Bone marrow (tissue), 2 donors: ENCODE measurements around the gene NHEJ1.

ENCODE experiments used
- DNase-seq, 2 donors: peaks; one replicate each; lab custom pipeline; 2025; lab: John Stamatoyannopoulos, UW

Gene NHEJ1

DNA sequence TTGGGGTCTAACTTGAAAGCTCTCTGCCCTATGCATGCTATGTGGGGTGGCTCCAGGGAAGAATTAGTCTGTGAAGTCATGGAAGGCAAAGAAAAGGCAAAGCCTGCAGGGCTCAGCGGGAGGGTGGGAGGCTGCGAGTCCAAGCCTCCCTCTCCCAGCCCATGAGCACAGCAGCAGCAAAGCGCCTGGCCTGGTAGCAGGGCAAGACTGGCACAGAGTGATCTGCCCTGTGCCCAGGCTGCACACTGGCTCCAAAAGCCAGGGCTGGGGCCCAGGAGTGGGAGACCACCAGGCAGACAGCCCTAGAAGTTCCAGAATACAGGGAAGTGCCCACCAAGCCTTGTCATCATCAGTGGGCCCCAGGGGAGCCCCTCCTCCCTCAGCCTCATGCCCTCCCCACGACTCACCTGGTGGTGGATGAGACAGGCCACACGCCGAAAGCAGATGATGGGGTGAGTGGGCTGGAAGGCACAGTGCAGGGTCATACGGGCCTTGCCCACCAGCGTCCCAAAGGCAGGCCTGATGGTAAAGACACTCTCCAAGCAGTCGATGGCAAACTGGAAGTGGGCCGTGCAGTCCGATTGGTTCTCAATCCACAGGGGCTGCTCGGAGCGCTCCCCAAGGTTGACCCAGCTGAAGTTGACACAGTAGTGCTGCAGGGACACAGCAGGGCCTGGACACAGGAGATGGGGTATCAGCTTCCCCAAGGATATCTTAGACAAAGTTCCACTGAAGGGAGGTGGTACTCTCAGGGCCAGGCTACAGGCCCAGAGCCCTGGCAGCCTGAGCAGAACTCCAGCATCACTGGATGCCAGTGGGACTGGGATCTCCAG, 131.4 kb downstream of the NHEJ1 start:
- no peak for DNase-seq

DNA sequence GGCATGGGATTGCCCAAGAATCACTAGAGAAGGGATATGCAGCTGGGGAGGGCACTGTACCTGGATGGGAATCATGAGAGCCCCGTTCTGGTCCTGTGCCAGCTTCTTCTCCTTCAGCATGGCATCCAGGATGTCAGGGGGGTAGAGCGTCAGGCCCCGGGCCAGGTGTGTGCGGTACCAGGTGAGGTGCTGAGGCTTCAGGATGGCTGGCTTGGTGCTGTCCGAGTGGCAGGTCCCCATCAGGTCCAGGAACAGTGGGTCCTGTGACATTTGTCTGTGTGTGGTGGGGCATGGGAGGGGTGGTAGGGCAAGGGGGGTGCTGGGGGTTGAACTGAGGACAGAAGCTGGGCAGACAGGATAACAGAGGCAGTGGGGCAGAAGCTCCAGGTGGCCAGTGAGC, 132.5 kb downstream of the NHEJ1 start:
- DNase-seq = no peak

DNA sequence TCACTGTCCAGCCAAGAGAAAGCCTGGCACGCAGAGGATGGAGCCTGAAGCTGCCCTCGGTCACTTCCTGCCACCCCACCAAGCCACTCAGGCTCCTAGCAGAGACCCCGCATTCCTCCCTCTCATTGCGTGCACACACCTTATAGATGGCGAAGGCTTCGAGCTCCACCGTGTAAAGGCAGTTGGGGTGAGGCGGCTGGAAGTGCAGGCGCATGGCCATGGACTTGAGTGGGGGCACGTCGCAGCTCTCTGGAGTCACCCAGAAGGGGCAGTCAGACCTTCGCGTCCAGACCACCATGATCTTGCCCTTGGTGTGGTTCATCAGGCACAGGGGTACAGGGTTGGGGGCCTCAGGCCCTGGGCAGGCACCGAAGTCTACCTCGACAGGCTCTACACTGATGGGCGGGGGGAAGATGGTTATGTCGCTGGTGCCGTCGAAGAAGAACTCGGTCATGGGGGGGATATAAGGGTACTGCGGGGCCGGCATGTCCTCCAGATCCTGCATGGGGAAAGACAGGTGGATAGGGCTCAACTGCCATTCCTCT, 133.0 kb downstream of the NHEJ1 start:
- no peak for DNase-seq

DNA sequence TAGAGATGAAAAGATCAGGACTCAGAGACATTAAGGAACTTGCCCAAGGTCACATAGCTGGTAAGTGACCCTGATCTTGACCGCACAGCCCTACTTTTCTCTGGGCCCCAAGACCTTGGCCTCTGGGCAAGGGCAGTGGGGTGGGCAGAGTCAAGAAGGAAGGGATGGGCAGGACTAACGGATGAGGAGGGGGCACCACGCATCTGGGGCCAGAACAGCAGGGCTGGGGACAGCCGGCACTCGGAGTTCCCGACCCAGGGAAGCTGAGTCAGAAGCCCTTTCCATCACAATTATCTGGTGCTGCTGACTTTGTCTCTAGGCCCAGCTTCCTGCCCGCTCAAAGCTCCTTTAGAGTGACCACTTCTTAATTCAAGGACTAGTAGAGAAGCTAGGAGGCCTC, 133.7 kb downstream of the NHEJ1 start:
- no peak for DNase-seq

DNA sequence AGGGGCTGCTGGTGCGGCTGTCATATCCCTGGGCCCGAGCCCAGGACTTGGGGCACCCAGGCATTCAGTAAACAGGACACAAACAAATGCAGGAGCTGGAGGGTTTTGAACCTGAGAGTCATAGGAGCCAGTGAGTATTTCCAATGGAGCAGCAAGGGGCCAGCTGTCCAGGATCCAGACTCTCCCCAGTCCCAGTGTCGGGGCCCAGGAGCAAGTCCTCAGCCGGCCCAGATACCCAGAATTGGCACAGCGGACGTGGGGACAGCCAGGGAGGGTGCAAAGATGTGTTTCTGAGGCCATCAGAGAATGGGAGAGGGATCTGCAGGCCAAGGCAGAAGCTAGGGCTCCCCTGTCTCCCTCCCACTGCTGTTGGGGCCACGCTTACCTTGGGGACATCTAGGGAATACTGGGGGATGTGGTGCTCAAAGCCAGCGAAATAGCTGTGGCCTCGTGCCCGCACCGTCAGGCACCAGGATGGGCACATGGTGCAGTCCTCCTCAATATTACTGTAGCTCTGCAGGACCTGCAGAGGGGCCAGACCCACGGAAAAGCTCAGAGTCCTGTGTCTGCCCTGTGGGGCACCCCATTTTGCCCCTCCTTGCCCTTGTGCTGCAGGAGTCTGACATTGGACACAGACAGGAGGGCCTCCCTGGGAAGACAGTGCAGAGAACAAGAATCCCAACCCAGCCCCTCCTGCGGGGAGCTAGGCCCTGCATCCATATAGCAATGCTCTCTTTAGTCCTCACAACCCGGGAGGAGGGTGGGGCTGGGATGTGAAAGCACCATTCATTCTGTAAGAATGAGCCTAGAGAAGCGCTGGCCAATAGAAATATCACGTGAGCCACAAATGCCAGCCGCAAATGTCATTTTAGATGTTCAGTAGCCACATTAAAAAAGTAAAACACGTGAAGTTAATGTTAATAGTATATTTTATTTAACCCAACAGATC, 134.7 kb downstream of the NHEJ1 start:
- no peak for DNase-seq
